T-cell (primary cell): Measurements from ENCODE around the gene EYA3. TPM values are rescaled to one million over a fixed set of nuclear protein-coding genes. Genes with fewer than 3 reads are reported as not detected.

ENCODE experiments used
- ATAC-seq, 4 experiments: fragments of 200-7000 bp in 3 of 4; fragments of 150-1000 bp in 1 of 4; cut with Tn5 transposase; replicated peaks in 1 of 4; 1 replicate in 3 of 4; 2 replicates in 1 of 4; pipeline ENCODE4 v1.10.0; 2021; ENCODE audit warnings: moderate library complexity in 3 of 4, mild to moderate bottlenecking in 2 of 4, moderate number of reproducible peaks in 1 of 4
- CTCF ChIA-PET, 2 donors: fragments of 300-600 bp; sonication (Branson Sonifier 250); formaldehyde crosslinking; loops; one replicate each; lab custom pipeline; 2022; ENCODE audit warnings: antibody characterized with exemption in 2 of 2; lab: Charles Lee
- POLR2A ChIA-PET, 2 donors: fragments of 300-600 bp; sonication (Branson Sonifier 250); formaldehyde crosslinking; loops; one replicate each; lab custom pipeline; 2022; ENCODE audit warnings: antibody characterized with exemption in 2 of 2; lab: Charles Lee
- DNase-seq, 35 experiments: peaks; one replicate each; pipeline versions ENCODE4 v3.0.0 to v3.0.0-alpha.2; 2013 to 2023
- H3K27ac ChIP-seq: one replicate; pipeline ENCODE4 v1.5.1; 2013; ENCODE audit warnings: low read length
- H3K27me3 ChIP-seq, 2 experiments: replicated peaks in 1 of 2; 1 replicate in 1 of 2; 2 replicates in 1 of 2; pipeline versions ENCODE4 v1.6.1 to v1.7.0; 2013; ENCODE audit warnings: low read length in 1 of 2, mixed read lengths in 1 of 2; ENCODE audit not compliant: control insufficient read depth in 2 of 2, insufficient read depth in 2 of 2; ENCODE audit errors: extremely low read depth in 1 of 2
- H3K36me3 ChIP-seq, 2 donors: 1 replicate in 1 of 2; 2 replicates in 1 of 2; pipeline versions ENCODE4 v1.6.1 to v1.7.0; 2013; ENCODE audit warnings: low read length in 1 of 2; ENCODE audit not compliant: control insufficient read depth in 2 of 2, insufficient read depth in 1 of 2; ENCODE audit errors: extremely low read depth in 1 of 2
- H3K4me1 ChIP-seq, 2 experiments: 1 replicate in 1 of 2; 2 replicates in 1 of 2; pipeline versions ENCODE4 v1.6.1 to v1.7.0; 2013; ENCODE audit warnings: low read length in 2 of 2, mixed read lengths in 1 of 2; ENCODE audit not compliant: insufficient read depth in 2 of 2, control insufficient read depth in 1 of 2; ENCODE audit errors: extremely low read depth in 1 of 2
- H3K4me3 ChIP-seq, 2 donors: 1 replicate in 1 of 2; 2 replicates in 1 of 2; pipeline versions ENCODE4 v1.5.1 to v1.7.0; 2013; ENCODE audit warnings: mild to moderate bottlenecking in 2 of 2, low read length in 1 of 2, moderate library complexity in 1 of 2; ENCODE audit not compliant: control insufficient read depth in 1 of 2; ENCODE audit errors: extremely low read depth in 1 of 2
- H3K9me3 ChIP-seq: 2 replicates; pipeline ENCODE4 v1.7.0; 2013
- H3K27ac Mint-ChIP-seq, 2 donors: one replicate each; pipeline ENCODE4 v1.8.0; 2020 to 2021; ENCODE audit warnings: mild to moderate bottlenecking in 2 of 2, mixed read lengths in 2 of 2
- H3K27me3 Mint-ChIP-seq, 2 donors: one replicate each; pipeline ENCODE4 v1.8.0; 2021 to 2022; ENCODE audit warnings: mixed read lengths in 2 of 2
- H3K36me3 Mint-ChIP-seq: one replicate; pipeline ENCODE4 v1.8.0; 2021; ENCODE audit warnings: mixed read lengths
- H3K4me1 Mint-ChIP-seq, 3 donors: one replicate each; pipeline ENCODE4 v1.8.0; 2020 to 2022; ENCODE audit warnings: mixed read lengths in 3 of 3, mild to moderate bottlenecking in 1 of 3
- H3K4me3 Mint-ChIP-seq, 3 donors: one replicate each; pipeline ENCODE4 v1.8.0; 2020 to 2022; ENCODE audit warnings: mild to moderate bottlenecking in 3 of 3, mixed read lengths in 3 of 3, moderate library complexity in 3 of 3
- H3K9me3 Mint-ChIP-seq, 3 donors: one replicate each; pipeline ENCODE4 v1.8.0; 2020 to 2022; ENCODE audit warnings: mixed read lengths in 3 of 3
- WGBS: methylation state at CpG from one replicate; pipeline ENCODE4 v1.1.5; 2013; ENCODE audit warnings: missing lambda C conversion rate; ENCODE audit not compliant: insufficient coverage; 5-methylcytosine and 5-hydroxymethylcytosine counted together
- total RNA-seq, 35 experiments: library from RNA in 6 of 35; stranded (reverse) in 6 of 35; fragments of 120-200 nt in 1 of 35; gene quantifications; one replicate each; pipeline versions ENCODE4 v1.2.1 to v1.2.4 and lab custom pipeline; 2013 to 2026

EYA3 gene
- total RNA-seq, 5 donors from 2014 or later (not counting 1 experiment from before 2014, with no cell fraction given), result 15.0 to 20.2 (median 16.7) TPM

- DNase-seq, result no peak
- Histone ChIP-seq H3K27me3 (no peaks in the 10 kb centered on the region), H3K9me3 (no peaks in the 10 kb centered on the region), H3K27ac (no peak overlapping the region), H3K4me1 (no peaks in the 10 kb centered on the region), H3K4me3 (no peak overlapping the region), H3K36me3 (peaks cover 0 to 16% of the 10 kb centered on the region in 2 donors)
- no peaks in the 10 kb centered on the region for H3K9me3 Mint-ChIP-seq
- no peak overlapping the region for H3K27ac Mint-ChIP-seq
- ChIA-PET CTCF (interaction anchor here (0.6 to 3.2 kb wide), 8 partner anchors 20 to 143 kb away, joined by 3 to 28 read pairs (median 3); partner anchors contain the start of gene XKR8 (in 1 of the 2)), POLR2A (no interaction called here)
- H3K4me3 Mint-ChIP-seq, result no peak overlapping the region
- no peaks in the 10 kb centered on the region for H3K27me3 Mint-ChIP-seq
- no CpG with 5 or more reads among the region's 2 CpGs for WGBS
- peak in 1 of 4 experiments; percentile 17 for ATAC-seq
- no peaks in the 10 kb centered on the region for H3K4me1 Mint-ChIP-seq
- peaks cover 9% of the 10 kb centered on the region for H3K36me3 Mint-ChIP-seq
Measured at GRCh38 chr1:27979859-27980201, 108.6 kb downstream of the EYA3 start.

DNA sequence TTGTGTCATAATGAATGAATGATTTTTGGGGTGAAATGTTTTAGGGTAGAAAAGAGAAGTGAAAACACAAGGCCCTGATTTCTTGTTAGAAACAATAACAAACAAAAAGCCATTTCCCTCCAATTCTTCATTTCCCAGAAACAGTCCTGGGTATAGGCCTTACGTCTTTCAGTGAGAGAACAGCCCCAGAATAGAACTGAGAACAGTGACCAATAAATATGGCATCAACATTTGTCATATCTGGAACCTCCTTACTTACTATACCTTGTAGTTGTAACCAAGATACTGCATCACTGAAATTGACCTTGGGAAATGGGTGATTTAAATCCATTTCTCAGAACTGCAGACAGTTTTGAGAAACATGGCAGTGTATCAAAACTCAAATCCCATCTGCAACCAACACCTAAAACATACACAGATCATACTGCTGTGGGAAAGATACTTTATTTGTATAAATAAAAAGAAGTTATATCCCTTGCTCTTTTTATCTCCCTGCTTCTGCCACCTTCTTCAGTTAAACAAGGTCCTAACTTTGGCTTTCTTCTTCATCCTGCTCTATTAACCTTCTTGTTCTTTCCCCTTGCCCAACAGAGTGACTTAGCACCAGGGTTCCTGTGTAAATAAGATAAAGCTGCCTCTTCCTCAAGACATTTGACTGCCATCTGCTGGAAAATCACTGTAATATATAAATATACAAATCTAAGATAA is 109.1 kb downstream of the EYA3 start:
- ATAC-seq (peak; percentile 66 to 73 (median 72)), DNase-seq (peak in 3 of 35 experiments; percentile 19 to 72 (median 26))
- Histone ChIP-seq H3K27me3 (no peaks in the 10 kb centered on the region), H3K9me3 (no peaks in the 10 kb centered on the region), H3K4me1 (no peaks in the 10 kb centered on the region), H3K36me3 (peaks cover 0 to 16% of the 10 kb centered on the region in 2 donors), H3K4me3 (no peak overlapping the region), H3K27ac (no peak overlapping the region)
- ChIA-PET POLR2A (interaction anchor here in 1 of 2 donors (0.5 kb wide), 1 partner anchor 32 kb away, joined by 3 read pairs; no protein-coding TSS in a partner anchor), CTCF (interaction anchor here (0.6 to 3.2 kb wide), 8 partner anchors 20 to 170 kb away, joined by 3 to 28 read pairs (median 4); partner anchors contain the start of gene XKR8 (in 1 of the 2))
- Mint-ChIP-seq H3K27me3 (no peaks in the 10 kb centered on the region), H3K27ac (no peak overlapping the region), H3K4me1 (no peaks in the 10 kb centered on the region), H3K9me3 (no peaks in the 10 kb centered on the region), H3K4me3 (no peak overlapping the region), H3K36me3 (peaks cover 9% of the 10 kb centered on the region)
- WGBS, result no CpG with 5 or more reads among the region's 1 CpG

DNA sequence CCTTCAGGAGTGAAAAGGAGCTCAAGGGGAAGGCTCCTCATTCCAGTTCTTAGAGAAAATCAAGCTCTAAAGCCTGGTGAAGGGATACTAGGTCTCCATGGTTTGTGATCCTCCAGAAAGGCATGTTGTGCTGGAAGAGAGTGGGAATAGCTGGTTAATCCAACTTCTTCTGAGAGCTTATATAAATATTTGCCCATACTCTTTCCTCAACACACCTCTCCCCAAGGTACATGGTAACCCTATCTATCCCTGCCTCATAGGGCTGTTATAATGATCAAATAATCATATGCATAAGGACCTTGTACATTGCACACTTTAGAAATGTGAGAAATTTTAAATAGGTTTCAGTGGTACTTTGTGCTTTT is 114.0 kb downstream of the EYA3 start:
- H3K4me3 ChIP-seq, result no peak overlapping the region
- no peaks in the 10 kb centered on the region for H3K27me3 ChIP-seq
- CTCF ChIA-PET, result no interaction called here
- Mint-ChIP-seq H3K27ac (no peak overlapping the region), H3K4me1 (peaks cover 5 to 23% (median 10%) of the 10 kb centered on the region in 3 donors), H3K36me3 (peaks cover 20% of the 10 kb centered on the region), H3K27me3 (no peaks in the 10 kb centered on the region), H3K4me3 (no peak overlapping the region), H3K9me3 (no peaks in the 10 kb centered on the region)
- DNase-seq (no peak), ATAC-seq (no peak)
- H3K36me3 ChIP-seq, result peaks cover 3 to 44% of the 10 kb centered on the region in 2 donors
- H3K27ac ChIP-seq, result no peak overlapping the region
- POLR2A ChIA-PET, result no interaction called here
- no peaks in the 10 kb centered on the region for H3K9me3 ChIP-seq
- H3K4me1 ChIP-seq, result no peaks in the 10 kb centered on the region

DNA sequence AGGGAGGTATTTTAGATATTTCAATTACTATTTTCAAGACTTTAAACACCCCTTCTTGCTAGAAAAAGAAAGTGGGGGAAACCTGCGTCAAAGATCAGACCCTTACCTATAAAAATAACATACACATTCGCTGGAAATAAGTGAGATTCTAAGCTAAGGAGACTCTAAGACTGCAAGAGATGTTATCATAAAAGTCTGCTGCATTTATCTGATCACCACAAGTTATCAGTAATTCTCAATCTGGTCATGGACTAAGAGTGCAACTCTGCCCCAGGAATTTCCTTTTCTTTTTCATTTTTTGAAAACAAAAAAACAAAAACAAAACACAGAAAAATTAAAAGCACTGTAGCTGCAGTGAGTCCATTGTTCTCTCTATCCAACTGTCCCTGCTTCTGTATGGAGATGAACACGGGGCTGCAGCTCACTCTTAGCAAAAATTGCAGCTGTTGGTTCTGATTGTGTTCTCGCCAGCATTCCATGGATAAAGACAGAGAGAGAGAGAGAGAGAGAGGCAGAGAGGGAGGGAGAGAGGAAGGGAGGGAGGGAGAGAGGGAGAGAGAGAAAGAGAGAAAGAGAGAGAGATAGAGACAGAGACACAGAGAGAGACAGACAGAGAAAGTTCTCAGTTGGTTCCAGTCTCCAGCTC is 114.5 kb downstream of the EYA3 start:
- no peaks in the 10 kb centered on the region for H3K9me3 ChIP-seq
- Mint-ChIP-seq H3K4me1 (peaks cover 6 to 28% (median 13%) of the 10 kb centered on the region in 3 donors), H3K27me3 (no peaks in the 10 kb centered on the region), H3K27ac (no peak overlapping the region), H3K36me3 (peaks cover 20% of the 10 kb centered on the region), H3K9me3 (no peaks in the 10 kb centered on the region), H3K4me3 (no peak overlapping the region)
- ChIA-PET POLR2A (no interaction called here), CTCF (interaction anchor here (0.5 to 0.6 kb wide), 4 partner anchors 116 to 837 kb away, joined by 3 to 15 read pairs (median 6); no protein-coding TSS in a partner anchor)
- DNase-seq, result no peak
- H3K4me1 ChIP-seq, result no peaks in the 10 kb centered on the region
- H3K36me3 ChIP-seq, result peaks cover 3 to 44% of the 10 kb centered on the region in 2 donors
- WGBS, result 89% methylated on average over 2 of the region's 4 CpGs
- ATAC-seq, result no peak
- H3K27me3 ChIP-seq, result no peaks in the 10 kb centered on the region
- no peak overlapping the region for H3K27ac ChIP-seq
- no peak overlapping the region for H3K4me3 ChIP-seq

- H3K27ac ChIP-seq, result no peak overlapping the region
- peaks cover 12 to 35% (median 20%) of the 10 kb centered on the region in 3 donors for H3K4me1 Mint-ChIP-seq
- ChIA-PET CTCF (interaction anchor here in 1 of 2 donors (0.5 to 1.6 kb wide), 3 partner anchors 12 to 114 kb away, joined by 3 to 4 read pairs (median 4); partner anchors contain the start of gene XKR8), POLR2A (no interaction called here)
- ATAC-seq (no peak), DNase-seq (no peak)
- no peaks in the 10 kb centered on the region for H3K9me3 Mint-ChIP-seq
- no peaks in the 10 kb centered on the region for H3K27me3 Mint-ChIP-seq
- H3K36me3 ChIP-seq, result peaks cover 3 to 51% of the 10 kb centered on the region in 2 donors
- H3K27ac Mint-ChIP-seq, result peak overlapping the region in 1 of 2 donors; percentile 40
- no peaks in the 10 kb centered on the region for H3K27me3 ChIP-seq
- H3K4me1 ChIP-seq, result no peaks in the 10 kb centered on the region
- H3K4me3 Mint-ChIP-seq, result no peak overlapping the region
- H3K36me3 Mint-ChIP-seq, result peaks cover 26% of the 10 kb centered on the region
- WGBS, result no CpG with 5 or more reads among the region's 4 CpGs
- H3K4me3 ChIP-seq, result no peak overlapping the region
- H3K9me3 ChIP-seq, result no peaks in the 10 kb centered on the region
Measured at GRCh38 chr1:27972141-27972540, 116.3 kb downstream of the EYA3 start.

- ATAC-seq (no peak), DNase-seq (no peak)
- Histone ChIP-seq H3K4me3 (no peak overlapping the region), H3K9me3 (no peaks in the 10 kb centered on the region), H3K27ac (no peak overlapping the region), H3K27me3 (no peaks in the 10 kb centered on the region), H3K36me3 (peaks cover 3 to 53% of the 10 kb centered on the region in 2 donors), H3K4me1 (no peaks in the 10 kb centered on the region)
- peaks cover 25% of the 10 kb centered on the region for H3K36me3 Mint-ChIP-seq
- no peaks in the 10 kb centered on the region for H3K9me3 Mint-ChIP-seq
- ChIA-PET POLR2A (no interaction called here), CTCF (interaction anchor here in 1 of 2 donors (0.5 to 1.6 kb wide), 3 partner anchors 12 to 114 kb away, joined by 3 to 4 read pairs (median 4); partner anchors contain the start of gene XKR8)
- no peak overlapping the region for H3K4me3 Mint-ChIP-seq
- H3K27me3 Mint-ChIP-seq, result no peaks in the 10 kb centered on the region
- peaks cover 12 to 35% (median 20%) of the 10 kb centered on the region in 3 donors for H3K4me1 Mint-ChIP-seq
- H3K27ac Mint-ChIP-seq, result peak overlapping the region in 1 of 2 donors; percentile 40
Measured at GRCh38 chr1:27971674-27972073, 116.7 kb downstream of the EYA3 start.
